WTC11 (cell line): ENCODE measurements around the gene RNF113B. TPM values are rescaled to one million over a fixed set of nuclear protein-coding genes. Genes with fewer than 3 reads are reported as not detected.
A peak's percentile ranks its signal among the peaks of the same experiment; 100 is the strongest.

ENCODE experiments used
- ATAC-seq: fragments of 200-7000 bp; cut with Tn5 transposase; 2 replicates; pipeline ENCODE4 v1.10.0; 2021; ENCODE audit warnings: mild to moderate bottlenecking, moderate library complexity
- Bru-seq: library from RNA; stranded (reverse); fragments of 400-500 nt; gene quantifications from one replicate; lab custom pipeline; 2021; lab: Mats Ljungman, UMichigan
- CTCF ChIA-PET: fragments of 300-600 bp; sonication (Branson Sonifier 250); formaldehyde crosslinking; loops from one replicate; lab custom pipeline; 2021; ENCODE audit warnings: antibody characterized with exemption; lab: Charles Lee
- POLR2A ChIA-PET: fragments of 350-600 bp; sonication (Branson Sonifier 250); formaldehyde crosslinking; loops from one replicate; lab custom pipeline; 2021; ENCODE audit warnings: antibody characterized with exemption; lab: Charles Lee
- DNase-seq: peaks from one replicate; pipeline ENCODE4 v3.0.0; 2021; ENCODE audit warnings: low spot score
- H3K27ac Mint-ChIP-seq: 2 replicates; pipeline ENCODE4 v1.8.0; 2021; ENCODE audit warnings: mixed read lengths
- H3K27me3 Mint-ChIP-seq: 2 replicates; pipeline ENCODE4 v1.8.0; 2021; ENCODE audit warnings: low read depth, mild to moderate bottlenecking, moderate library complexity, mixed read lengths
- H3K36me3 Mint-ChIP-seq: 2 replicates; pipeline ENCODE4 v1.8.0; 2021; ENCODE audit warnings: mixed read lengths
- H3K4me1 Mint-ChIP-seq: 2 replicates; pipeline ENCODE4 v1.8.0; 2022; ENCODE audit warnings: mixed read lengths
- H3K4me3 Mint-ChIP-seq: 2 replicates; pipeline ENCODE4 v1.8.0; 2021; ENCODE audit warnings: mild to moderate bottlenecking, moderate library complexity, mixed read lengths
- H3K9me3 Mint-ChIP-seq: 2 replicates; pipeline ENCODE4 v1.8.0; 2021; ENCODE audit warnings: mixed read lengths
- ATF1 ChIP-seq: sonication (generic); formaldehyde crosslinking; IDR thresholded peaks from 2 replicates; pipeline ENCODE4 v1.8.1; 2023; ENCODE audit warnings: mild to moderate bottlenecking, moderate library complexity, missing genetic modification reagents
- EMX1 ChIP-seq: fragments of 250-450 bp; sonication (Bioruptor Pico); IDR thresholded peaks from 2 replicates; pipeline ENCODE4 v1.8.0; 2021; ENCODE audit warnings: mild to moderate bottlenecking
- FOXK1 ChIP-seq: sonication (generic); formaldehyde crosslinking; IDR thresholded peaks from 2 replicates; pipeline ENCODE4 v1.8.0; 2022; ENCODE audit warnings: mild to moderate bottlenecking, moderate library complexity, missing genetic modification reagents
- FOXP1 ChIP-seq: sonication (generic); formaldehyde crosslinking; IDR thresholded peaks from 2 replicates; pipeline ENCODE4 v1.8.0; 2022; ENCODE audit warnings: missing genetic modification reagents, mild to moderate bottlenecking, moderate library complexity, borderline replicate concordance
- GRHL2 ChIP-seq: fragments of 250-450 bp; sonication (Bioruptor Pico); IDR thresholded peaks from 2 replicates; pipeline ENCODE4 v1.8.0; 2022; ENCODE audit warnings: mild to moderate bottlenecking, moderate library complexity; ENCODE audit not compliant: insufficient replicate concordance, severe bottlenecking
- NR1H2 ChIP-seq: sonication (generic); formaldehyde crosslinking; IDR thresholded peaks from 2 replicates; pipeline ENCODE4 v1.9.0; 2021; ENCODE audit warnings: mild to moderate bottlenecking, moderate library complexity, missing genetic modification reagents
- NR3C1 ChIP-seq: sonication (generic); formaldehyde crosslinking; conservative IDR thresholded peaks from 2 replicates; pipeline ENCODE4 v1.8.1; 2023; ENCODE audit warnings: low read depth, mild to moderate bottlenecking, missing genetic modification reagents
- RELA ChIP-seq: sonication (generic); formaldehyde crosslinking; IDR thresholded peaks from 2 replicates; pipeline ENCODE4 v1.8.1; 2022; ENCODE audit warnings: missing genetic modification reagents, mild to moderate bottlenecking, borderline replicate concordance
- SMAD3 ChIP-seq: sonication (generic); formaldehyde crosslinking; IDR thresholded peaks from 2 replicates; pipeline ENCODE4 v1.8.0; 2022; ENCODE audit warnings: missing genetic modification reagents, mild to moderate bottlenecking, borderline replicate concordance
- ZNF317 ChIP-seq: sonication (generic); formaldehyde crosslinking; IDR thresholded peaks from 2 replicates; pipeline ENCODE4 v1.8.1; 2023; ENCODE audit warnings: low read depth, mild to moderate bottlenecking, moderate library complexity, missing genetic modification reagents, borderline replicate concordance
- ZNF671 ChIP-seq: fragments of 250-450 bp; sonication (Bioruptor Pico); IDR thresholded peaks from 2 replicates; pipeline ENCODE4 v1.8.0; 2021; ENCODE audit warnings: mild to moderate bottlenecking
- long read RNA-seq, 3 experiments: library from RNA in 1 of 3; library from capped mRNA in 1 of 3; library from polyadenylated mRNA in 1 of 3; unstranded in 2 of 3; stranded (forward) in 1 of 3; transcript quantifications; one replicate each; pipeline ENCODE4 v2.0.0, GENCODE V29; 2021
- total RNA-seq: library from RNA; stranded (reverse); gene quantifications from 3 replicates; pipeline ENCODE4 v1.2.3, GENCODE V29; 2021
- TF ChIP-seq, protein P1 (sequence below): sonication (generic); formaldehyde crosslinking; IDR thresholded peaks from 2 replicates; pipeline ENCODE4 v1.8.1; 2022; ENCODE audit warnings: low read depth, missing genetic modification reagents, borderline replicate concordance
- TF ChIP-seq, protein P2 (sequence below): sonication (generic); formaldehyde crosslinking; IDR thresholded peaks from 2 replicates; pipeline ENCODE4 v1.8.1; 2022; ENCODE audit warnings: mild to moderate bottlenecking, missing genetic modification reagents, moderate library complexity, borderline replicate concordance
- TF ChIP-seq, protein P3 (sequence below): sonication (generic); formaldehyde crosslinking; conservative IDR thresholded peaks from 2 replicates; pipeline ENCODE4 v1.8.1; 2023; ENCODE audit warnings: mild to moderate bottlenecking, low read depth, missing genetic modification reagents, moderate library complexity
- TF ChIP-seq, protein P4 (sequence below): sonication (generic); formaldehyde crosslinking; IDR thresholded peaks from 2 replicates; pipeline ENCODE4 v1.8.0; 2023; ENCODE audit warnings: mild to moderate bottlenecking, missing genetic modification reagents
- TF ChIP-seq, protein P5 (sequence below): sonication (generic); formaldehyde crosslinking; IDR thresholded peaks from 2 replicates; pipeline ENCODE4 v1.8.0; 2022; ENCODE audit warnings: missing genetic modification reagents
- TF ChIP-seq, protein P6 (sequence below): sonication (generic); formaldehyde crosslinking; IDR thresholded peaks from 2 replicates; pipeline ENCODE4 v1.8.1; 2023; ENCODE audit warnings: mild to moderate bottlenecking, missing genetic modification reagents, borderline replicate concordance

RNF113B gene
- total RNA-seq (not detected in 3 replicates), Bru-seq, nascent RNA (not detected)
- long read RNA-seq, experiment 1: 0 reads
- long read RNA-seq, experiment 2: 0 reads
- long read RNA-seq, experiment 3: 0 reads

GRCh38 chr13:98176777-98177608 is at the start of gene RNF113B:
Gene RNF113B, minus strand, starts transcription at chr13:98177269. Its CDS starts 33 bp downstream, at chr13:98177236.
- Mint-ChIP-seq H3K9me3 (peaks cover 5% of the 10 kb centered on the region; the same call in 1 of the 2 replicates), H3K4me1 (peaks cover 61% of the 10 kb centered on the region), H3K27me3 (no peaks in the 10 kb centered on the region), H3K27ac (peak within 1 kb of the TSS; percentile 68), H3K36me3 (peaks cover 6% of the 10 kb centered on the region), H3K4me3 (no peak within 1 kb of the TSS)
- CTCF ChIA-PET: no interaction called here
- ATAC-seq (no peak), DNase-seq (no peak)
- no peak for TF ChIP-seq FOXP1 (CRISPR knock-in tag)
- TF ChIP-seq, protein P1, sequence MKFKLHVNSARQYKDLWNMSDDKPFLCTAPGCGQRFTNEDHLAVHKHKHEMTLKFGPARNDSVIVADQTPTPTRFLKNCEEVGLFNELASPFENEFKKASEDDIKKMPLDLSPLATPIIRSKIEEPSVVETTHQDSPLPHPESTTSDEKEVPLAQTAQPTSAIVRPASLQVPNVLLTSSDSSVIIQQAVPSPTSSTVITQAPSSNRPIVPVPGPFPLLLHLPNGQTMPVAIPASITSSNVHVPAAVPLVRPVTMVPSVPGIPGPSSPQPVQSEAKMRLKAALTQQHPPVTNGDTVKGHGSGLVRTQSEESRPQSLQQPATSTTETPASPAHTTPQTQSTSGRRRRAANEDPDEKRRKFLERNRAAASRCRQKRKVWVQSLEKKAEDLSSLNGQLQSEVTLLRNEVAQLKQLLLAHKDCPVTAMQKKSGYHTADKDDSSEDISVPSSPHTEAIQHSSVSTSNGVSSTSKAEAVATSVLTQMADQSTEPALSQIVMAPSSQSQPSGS (CRISPR knock-in tag): no peak
- TF ChIP-seq, protein P2, sequence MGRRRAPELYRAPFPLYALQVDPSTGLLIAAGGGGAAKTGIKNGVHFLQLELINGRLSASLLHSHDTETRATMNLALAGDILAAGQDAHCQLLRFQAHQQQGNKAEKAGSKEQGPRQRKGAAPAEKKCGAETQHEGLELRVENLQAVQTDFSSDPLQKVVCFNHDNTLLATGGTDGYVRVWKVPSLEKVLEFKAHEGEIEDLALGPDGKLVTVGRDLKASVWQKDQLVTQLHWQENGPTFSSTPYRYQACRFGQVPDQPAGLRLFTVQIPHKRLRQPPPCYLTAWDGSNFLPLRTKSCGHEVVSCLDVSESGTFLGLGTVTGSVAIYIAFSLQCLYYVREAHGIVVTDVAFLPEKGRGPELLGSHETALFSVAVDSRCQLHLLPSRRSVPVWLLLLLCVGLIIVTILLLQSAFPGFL: no peak
- TF ChIP-seq GRHL2 (CRISPR knock-in tag): no peak
- no peak for TF ChIP-seq RELA (CRISPR knock-in tag)
- no peak for TF ChIP-seq NR1H2
- TF ChIP-seq ATF1 (CRISPR knock-in tag): no peak
- TF ChIP-seq ZNF317 (CRISPR knock-in tag): no peak
- TF ChIP-seq EMX1 (CRISPR knock-in tag): no peak
- TF ChIP-seq FOXK1 (CRISPR knock-in tag): no peak
- no peak for TF ChIP-seq SMAD3
- no peak for TF ChIP-seq NR3C1 (CRISPR knock-in tag)
- TF ChIP-seq, protein P3, sequence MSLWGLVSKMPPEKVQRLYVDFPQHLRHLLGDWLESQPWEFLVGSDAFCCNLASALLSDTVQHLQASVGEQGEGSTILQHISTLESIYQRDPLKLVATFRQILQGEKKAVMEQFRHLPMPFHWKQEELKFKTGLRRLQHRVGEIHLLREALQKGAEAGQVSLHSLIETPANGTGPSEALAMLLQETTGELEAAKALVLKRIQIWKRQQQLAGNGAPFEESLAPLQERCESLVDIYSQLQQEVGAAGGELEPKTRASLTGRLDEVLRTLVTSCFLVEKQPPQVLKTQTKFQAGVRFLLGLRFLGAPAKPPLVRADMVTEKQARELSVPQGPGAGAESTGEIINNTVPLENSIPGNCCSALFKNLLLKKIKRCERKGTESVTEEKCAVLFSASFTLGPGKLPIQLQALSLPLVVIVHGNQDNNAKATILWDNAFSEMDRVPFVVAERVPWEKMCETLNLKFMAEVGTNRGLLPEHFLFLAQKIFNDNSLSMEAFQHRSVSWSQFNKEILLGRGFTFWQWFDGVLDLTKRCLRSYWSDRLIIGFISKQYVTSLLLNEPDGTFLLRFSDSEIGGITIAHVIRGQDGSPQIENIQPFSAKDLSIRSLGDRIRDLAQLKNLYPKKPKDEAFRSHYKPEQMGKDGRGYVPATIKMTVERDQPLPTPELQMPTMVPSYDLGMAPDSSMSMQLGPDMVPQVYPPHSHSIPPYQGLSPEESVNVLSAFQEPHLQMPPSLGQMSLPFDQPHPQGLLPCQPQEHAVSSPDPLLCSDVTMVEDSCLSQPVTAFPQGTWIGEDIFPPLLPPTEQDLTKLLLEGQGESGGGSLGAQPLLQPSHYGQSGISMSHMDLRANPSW (CRISPR knock-in tag): no peak
- no peak for TF ChIP-seq ZNF671 (CRISPR knock-in tag)
- POLR2A ChIA-PET: no interaction called here

DNA sequence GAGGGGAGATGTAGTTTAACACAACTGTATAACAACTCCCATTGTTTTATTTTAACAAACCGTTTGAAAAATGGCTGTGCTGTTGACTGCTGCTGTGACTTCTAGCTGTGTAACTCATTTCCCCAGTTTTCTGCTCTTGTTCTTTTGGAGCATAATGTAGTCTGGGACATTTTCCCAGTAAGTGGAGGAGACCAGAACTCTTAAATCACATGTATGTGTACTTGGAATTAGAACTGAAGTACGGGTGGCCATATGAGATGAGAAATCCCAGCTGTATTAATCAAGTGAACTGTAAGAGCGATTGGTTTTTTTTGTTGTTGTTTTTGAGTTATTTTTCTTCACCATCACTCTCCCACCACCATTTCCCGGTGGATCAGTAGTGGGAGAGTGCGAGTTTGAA is 49.4 kb upstream of the RNF113B start:
- 0 out of 2 replicates have a peak overlapping the region, but pooled peaks have one; percentile 14 for H3K27ac Mint-ChIP-seq
- DNase-seq (no peak), ATAC-seq (no peak)
- no peaks in the 10 kb centered on the region; the same call in 1 of the 2 replicates for H3K27me3 Mint-ChIP-seq
- CTCF ChIA-PET: no interaction called here
- H3K4me3 Mint-ChIP-seq: no peak overlapping the region
- H3K4me1 Mint-ChIP-seq: peaks cover 11% of the 10 kb centered on the region
- H3K36me3 Mint-ChIP-seq: peaks cover 25% of the 10 kb centered on the region
- peaks cover 15% of the 10 kb centered on the region for H3K9me3 Mint-ChIP-seq
- POLR2A ChIA-PET: no interaction called here
- TF ChIP-seq, protein P4, sequence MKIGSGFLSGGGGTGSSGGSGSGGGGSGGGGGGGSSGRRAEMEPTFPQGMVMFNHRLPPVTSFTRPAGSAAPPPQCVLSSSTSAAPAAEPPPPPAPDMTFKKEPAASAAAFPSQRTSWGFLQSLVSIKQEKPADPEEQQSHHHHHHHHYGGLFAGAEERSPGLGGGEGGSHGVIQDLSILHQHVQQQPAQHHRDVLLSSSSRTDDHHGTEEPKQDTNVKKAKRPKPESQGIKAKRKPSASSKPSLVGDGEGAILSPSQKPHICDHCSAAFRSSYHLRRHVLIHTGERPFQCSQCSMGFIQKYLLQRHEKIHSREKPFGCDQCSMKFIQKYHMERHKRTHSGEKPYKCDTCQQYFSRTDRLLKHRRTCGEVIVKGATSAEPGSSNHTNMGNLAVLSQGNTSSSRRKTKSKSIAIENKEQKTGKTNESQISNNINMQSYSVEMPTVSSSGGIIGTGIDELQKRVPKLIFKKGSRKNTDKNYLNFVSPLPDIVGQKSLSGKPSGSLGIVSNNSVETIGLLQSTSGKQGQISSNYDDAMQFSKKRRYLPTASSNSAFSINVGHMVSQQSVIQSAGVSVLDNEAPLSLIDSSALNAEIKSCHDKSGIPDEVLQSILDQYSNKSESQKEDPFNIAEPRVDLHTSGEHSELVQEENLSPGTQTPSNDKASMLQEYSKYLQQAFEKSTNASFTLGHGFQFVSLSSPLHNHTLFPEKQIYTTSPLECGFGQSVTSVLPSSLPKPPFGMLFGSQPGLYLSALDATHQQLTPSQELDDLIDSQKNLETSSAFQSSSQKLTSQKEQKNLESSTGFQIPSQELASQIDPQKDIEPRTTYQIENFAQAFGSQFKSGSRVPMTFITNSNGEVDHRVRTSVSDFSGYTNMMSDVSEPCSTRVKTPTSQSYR (CRISPR knock-in tag): no peak
- TF ChIP-seq, protein P5, sequence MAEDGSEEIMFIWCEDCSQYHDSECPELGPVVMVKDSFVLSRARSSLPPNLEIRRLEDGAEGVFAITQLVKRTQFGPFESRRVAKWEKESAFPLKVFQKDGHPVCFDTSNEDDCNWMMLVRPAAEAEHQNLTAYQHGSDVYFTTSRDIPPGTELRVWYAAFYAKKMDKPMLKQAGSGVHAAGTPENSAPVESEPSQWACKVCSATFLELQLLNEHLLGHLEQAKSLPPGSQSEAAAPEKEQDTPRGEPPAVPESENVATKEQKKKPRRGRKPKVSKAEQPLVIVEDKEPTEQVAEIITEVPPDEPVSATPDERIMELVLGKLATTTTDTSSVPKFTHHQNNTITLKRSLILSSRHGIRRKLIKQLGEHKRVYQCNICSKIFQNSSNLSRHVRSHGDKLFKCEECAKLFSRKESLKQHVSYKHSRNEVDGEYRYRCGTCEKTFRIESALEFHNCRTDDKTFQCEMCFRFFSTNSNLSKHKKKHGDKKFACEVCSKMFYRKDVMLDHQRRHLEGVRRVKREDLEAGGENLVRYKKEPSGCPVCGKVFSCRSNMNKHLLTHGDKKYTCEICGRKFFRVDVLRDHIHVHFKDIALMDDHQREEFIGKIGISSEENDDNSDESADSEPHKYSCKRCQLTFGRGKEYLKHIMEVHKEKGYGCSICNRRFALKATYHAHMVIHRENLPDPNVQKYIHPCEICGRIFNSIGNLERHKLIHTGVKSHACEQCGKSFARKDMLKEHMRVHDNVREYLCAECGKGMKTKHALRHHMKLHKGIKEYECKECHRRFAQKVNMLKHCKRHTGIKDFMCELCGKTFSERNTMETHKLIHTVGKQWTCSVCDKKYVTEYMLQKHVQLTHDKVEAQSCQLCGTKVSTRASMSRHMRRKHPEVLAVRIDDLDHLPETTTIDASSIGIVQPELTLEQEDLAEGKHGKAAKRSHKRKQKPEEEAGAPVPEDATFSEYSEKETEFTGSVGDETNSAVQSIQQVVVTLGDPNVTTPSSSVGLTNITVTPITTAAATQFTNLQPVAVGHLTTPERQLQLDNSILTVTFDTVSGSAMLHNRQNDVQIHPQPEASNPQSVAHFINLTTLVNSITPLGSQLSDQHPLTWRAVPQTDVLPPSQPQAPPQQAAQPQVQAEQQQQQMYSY: no peak
- TF ChIP-seq ATF1 (CRISPR knock-in tag) (no peak), GRHL2 (CRISPR knock-in tag) (no peak)
- TF ChIP-seq, protein P6, sequence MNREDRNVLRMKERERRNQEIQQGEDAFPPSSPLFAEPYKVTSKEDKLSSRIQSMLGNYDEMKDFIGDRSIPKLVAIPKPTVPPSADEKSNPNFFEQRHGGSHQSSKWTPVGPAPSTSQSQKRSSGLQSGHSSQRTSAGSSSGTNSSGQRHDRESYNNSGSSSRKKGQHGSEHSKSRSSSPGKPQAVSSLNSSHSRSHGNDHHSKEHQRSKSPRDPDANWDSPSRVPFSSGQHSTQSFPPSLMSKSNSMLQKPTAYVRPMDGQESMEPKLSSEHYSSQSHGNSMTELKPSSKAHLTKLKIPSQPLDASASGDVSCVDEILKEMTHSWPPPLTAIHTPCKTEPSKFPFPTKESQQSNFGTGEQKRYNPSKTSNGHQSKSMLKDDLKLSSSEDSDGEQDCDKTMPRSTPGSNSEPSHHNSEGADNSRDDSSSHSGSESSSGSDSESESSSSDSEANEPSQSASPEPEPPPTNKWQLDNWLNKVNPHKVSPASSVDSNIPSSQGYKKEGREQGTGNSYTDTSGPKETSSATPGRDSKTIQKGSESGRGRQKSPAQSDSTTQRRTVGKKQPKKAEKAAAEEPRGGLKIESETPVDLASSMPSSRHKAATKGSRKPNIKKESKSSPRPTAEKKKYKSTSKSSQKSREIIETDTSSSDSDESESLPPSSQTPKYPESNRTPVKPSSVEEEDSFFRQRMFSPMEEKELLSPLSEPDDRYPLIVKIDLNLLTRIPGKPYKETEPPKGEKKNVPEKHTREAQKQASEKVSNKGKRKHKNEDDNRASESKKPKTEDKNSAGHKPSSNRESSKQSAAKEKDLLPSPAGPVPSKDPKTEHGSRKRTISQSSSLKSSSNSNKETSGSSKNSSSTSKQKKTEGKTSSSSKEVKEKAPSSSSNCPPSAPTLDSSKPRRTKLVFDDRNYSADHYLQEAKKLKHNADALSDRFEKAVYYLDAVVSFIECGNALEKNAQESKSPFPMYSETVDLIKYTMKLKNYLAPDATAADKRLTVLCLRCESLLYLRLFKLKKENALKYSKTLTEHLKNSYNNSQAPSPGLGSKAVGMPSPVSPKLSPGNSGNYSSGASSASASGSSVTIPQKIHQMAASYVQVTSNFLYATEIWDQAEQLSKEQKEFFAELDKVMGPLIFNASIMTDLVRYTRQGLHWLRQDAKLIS (CRISPR knock-in tag): no peak
